HG03108 (cell line): ENCODE data around the gene ZG16.
"Not testable (repeated sequence)": the region's sequence is repeated elsewhere in the genome, so short reads cannot be mapped to it uniquely, and the experiment has no call there.

Experiments used
- ATAC-seq: cut with Tn5 transposase; IDR thresholded peaks from one replicate; pipeline ENCODE4 v1.9.1; 2021; ENCODE audit warnings: moderate library complexity; ENCODE audit not compliant: unreplicated experiment

The ZG16 gene

GRCh38 chr16:29777576-29778350, at the start of gene ZG16:
Gene ZG16, plus strand, starts transcription at chr16:29778256. Its CDS starts 1,011 bp downstream, at chr16:29779267.
- no peak for ATAC-seq

- no peak for ATAC-seq
Observed at GRCh38 chr16:29729116-29729521, 48.9 kb upstream of the ZG16 start.

- ATAC-seq = peak; percentile 39
Observed at GRCh38 chr16:29730649-29731048, 47.4 kb upstream of the ZG16 start.

- peak; percentile 56 for ATAC-seq
Observed at GRCh38 chr16:29731768-29732601, 46.1 kb upstream of the ZG16 start.

GRCh38 chr16:29734786-29735185, 43.3 kb upstream of the ZG16 start:
- ATAC-seq = no peak

GRCh38 chr16:29736112-29736511, 41.9 kb upstream of the ZG16 start:
- no peak for ATAC-seq

GRCh38 chr16:29736764-29737163, 41.3 kb upstream of the ZG16 start:
- no peak for ATAC-seq

GRCh38 chr16:29737713-29738112, 40.3 kb upstream of the ZG16 start:
- ATAC-seq = no peak

GRCh38 chr16:29738514-29738913, 39.5 kb upstream of the ZG16 start:
- ATAC-seq = peak; percentile 62

GRCh38 chr16:29739927-29740629, 38.0 kb upstream of the ZG16 start:
- ATAC-seq = not testable (repeated sequence)

GRCh38 chr16:29740630-29741015, 37.4 kb upstream of the ZG16 start:
- not testable (repeated sequence) for ATAC-seq

- ATAC-seq = no peak
Observed at GRCh38 chr16:29742683-29743275, 35.3 kb upstream of the ZG16 start.

- no peak for ATAC-seq
Observed at GRCh38 chr16:29743475-29743826, 34.6 kb upstream of the ZG16 start.

- ATAC-seq = no peak
Observed at GRCh38 chr16:29743827-29744531, 34.1 kb upstream of the ZG16 start.

- no peak for ATAC-seq
Observed at GRCh38 chr16:29744541-29745101, 33.4 kb upstream of the ZG16 start.

- peak; percentile 23 for ATAC-seq
Observed at GRCh38 chr16:29745121-29745852, 32.8 kb upstream of the ZG16 start.

GRCh38 chr16:29745853-29746345, 32.2 kb upstream of the ZG16 start, which contains the start of gene C16orf54:
Gene C16orf54, minus strand, starts transcription at chr16:29745990. Its CDS starts 1,039 bp downstream, at chr16:29744951.
- ATAC-seq = peak; percentile 84

- not testable (repeated sequence) for ATAC-seq
Observed at GRCh38 chr16:29746518-29746917, 31.5 kb upstream of the ZG16 start.
